HepG2 (cell line): ENCODE measurements around the gene AP1M2. TPM values are rescaled to one million over a fixed set of nuclear protein-coding genes. Genes with fewer than 3 reads are reported as not detected.
A peak's percentile ranks its signal among the peaks of the same experiment; 100 is the strongest.

Experiments
- ATAC-seq: fragments of 200-7000 bp; cut with Tn5 transposase; 3 replicates; pipeline ENCODE4 v1.9.1; 2020; ENCODE audit warnings: mild to moderate bottlenecking, moderate library complexity
- BruUV-seq: library from RNA; stranded (reverse); fragments of 400-500 nt; replicated peaks from 2 replicates; lab custom pipeline; 2021; lab: Mats Ljungman, UMichigan
- CTCF ChIA-PET: fragments of 300-600 bp; formaldehyde crosslinking; extraction: SDS; loops from one replicate; lab custom pipeline; 2021; ENCODE audit warnings: low total read pairs, inconsistent platforms, low intra/inter-chr PET ratio; lab: Yijun Ruan, JAX
- POLR2A ChIA-PET: fragments of 350-600 bp; sonication (Branson Sonifier 250); formaldehyde crosslinking; loops from one replicate; lab custom pipeline; 2020; ENCODE audit warnings: antibody characterized with exemption, inconsistent platforms; lab: Yijun Ruan, JAX
- DNase-seq: peaks from one replicate; pipeline ENCODE4 v3.0.0-alpha.2; 2015; ENCODE audit warnings: low spot score
- FAIRE-seq: peaks from 3 replicates; lab custom pipeline; 2011; peaks lifted over from hg19 to GRCh38; lab: Jason Lieb, UNC
- H2AFZ ChIP-seq: one replicate; pipeline ENCODE4 v1.6.1; 2011; ENCODE audit warnings: low read length, inconsistent platforms
- H3K27ac ChIP-seq: fragments of 300-600 bp; 3 replicates; pipeline ENCODE4 v1.8.0; 2011; ENCODE audit warnings: mixed run types, mild to moderate bottlenecking, mixed read lengths, low read length, inconsistent platforms; ENCODE audit not compliant: insufficient read depth; ENCODE audit errors: extremely low read length
- H3K27me3 ChIP-seq, 2 experiments: fragments of 200-600 bp in 1 of 2; 2 replicates in 1 of 2; 3 replicates in 1 of 2; pipeline versions ENCODE4 v1.6.0 to v1.8.0; 2011; ENCODE audit warnings: low read length in 2 of 2, mild to moderate bottlenecking in 2 of 2, moderate library complexity in 2 of 2, inconsistent platforms in 1 of 2; ENCODE audit not compliant: insufficient read depth in 2 of 2, control insufficient read depth in 1 of 2
- H3K36me3 ChIP-seq, 2 experiments: fragments of 200-600 bp in 1 of 2; replicated peaks in 1 of 2; 2 replicates in 1 of 2; 3 replicates in 1 of 2; pipeline versions ENCODE4 v1.5.1 to v1.8.0; 2011; ENCODE audit warnings: low read length in 2 of 2, inconsistent platforms in 1 of 2; ENCODE audit not compliant: insufficient read depth in 2 of 2, control insufficient read depth in 1 of 2
- H3K4me1 ChIP-seq: 2 replicates; pipeline ENCODE4 v1.5.1; 2012; ENCODE audit warnings: low read length, inconsistent platforms; ENCODE audit not compliant: insufficient read depth
- H3K4me2 ChIP-seq: 2 replicates; pipeline ENCODE4 v1.6.0; 2011; ENCODE audit warnings: low read depth, low read length, inconsistent platforms
- H3K4me3 ChIP-seq, 3 experiments: fragments of 200-600 bp in 1 of 3; sonication (generic), shearing (Covaris generic) in 1 of 3; replicated peaks in 1 of 3; 2 replicates each; pipeline ENCODE4 v1.5.1; 2011 to 2016; ENCODE audit warnings: low read length in 3 of 3, inconsistent platforms in 2 of 3, low read depth in 2 of 3, mild to moderate bottlenecking in 2 of 3, control low read depth in 1 of 3, mixed read lengths in 1 of 3; ENCODE audit not compliant: insufficient read depth in 1 of 3
- H3K79me2 ChIP-seq: one replicate; pipeline ENCODE4 v1.6.1; 2011; ENCODE audit warnings: low read length, inconsistent platforms; ENCODE audit not compliant: insufficient read depth
- H3K9ac ChIP-seq: 2 replicates; pipeline ENCODE4 v1.6.0; 2011; ENCODE audit warnings: mild to moderate bottlenecking, low read depth, low read length, inconsistent platforms; ENCODE audit not compliant: insufficient read depth
- H3K9me3 ChIP-seq: 2 replicates; pipeline ENCODE4 v1.5.1; 2012; ENCODE audit warnings: mild to moderate bottlenecking, low read length
- H4K20me1 ChIP-seq: 2 replicates; pipeline ENCODE4 v1.6.0; 2011; ENCODE audit warnings: inconsistent platforms, mild to moderate bottlenecking, low read length, moderate library complexity; ENCODE audit not compliant: insufficient read depth
- ARID4A ChIP-seq: sonication (generic); formaldehyde crosslinking; IDR thresholded peaks from 2 replicates; pipeline ENCODE4 v1.5.0; 2020; ENCODE audit warnings: mild to moderate bottlenecking, missing genetic modification reagents, borderline replicate concordance
- HMG20B ChIP-seq: conservative IDR thresholded peaks from 2 replicates; pipeline ENCODE4 v1.6.1; 2016; ENCODE audit warnings: missing genetic modification reagents, missing compliant biosample characterization
- ISL2 ChIP-seq: sonication (generic); formaldehyde crosslinking; IDR thresholded peaks from 2 replicates; pipeline ENCODE4 v1.5.0; 2020; ENCODE audit warnings: missing genetic modification reagents
- ZNF768 ChIP-seq: sonication (generic); formaldehyde crosslinking; IDR thresholded peaks from 2 replicates; pipeline ENCODE4 v1.4.0; 2020; ENCODE audit warnings: missing genetic modification reagents
- ZNF850 ChIP-seq: sonication (generic); formaldehyde crosslinking; conservative IDR thresholded peaks from 2 replicates; pipeline ENCODE4 v1.9.0; 2021; ENCODE audit warnings: mild to moderate bottlenecking, missing genetic modification reagents
- WGBS: methylation state at CpG from one replicate; pipeline ENCODE4 v1.1.6; 2017; ENCODE audit warnings: low lambda C conversion rate; 5-methylcytosine and 5-hydroxymethylcytosine counted together
- in situ Hi-C: cut with HindIII; loops from 2 replicates; pipeline ENCODE4 v1.10.0; 2017; ENCODE audit warnings: low pct_unique_long_range_greater_than_20kb; ENCODE audit not compliant: extremely low pct_ligation_motif_present
- intact Hi-C: fragments of 100-400 bp; cut with micrococcal nuclease; formaldehyde crosslinking; loops from one replicate; pipeline ENCODE4 v1.10.0; 2022; ENCODE audit not compliant: unreplicated experiment
- polyA plus RNA-seq, 8 experiments: library from polyadenylated mRNA; depleted of rRNA in 3 of 8; stranded (reverse) in 7 of 8; unstranded in 1 of 8; fragments of >200 nt; fragmentation: Illumina TruSeq in 4 of 8; extraction: Trizol in 4 of 8; gene quantifications; 2 replicates each; pipeline versions ENCODE4 v1.2.1 to v1.2.3, GENCODE V29; 2011 to 2016; ENCODE audit warnings: low read depth in 4 of 8, missing spikeins in 1 of 8, mixed read lengths in 1 of 8; ENCODE audit not compliant: insufficient read depth in 1 of 8
- total RNA-seq, 5 experiments: library from RNA; depleted of rRNA; stranded (reverse); fragments of >200 nt; fragmentation: Illumina TruSeq; extraction: Trizol; gene quantifications; 2 replicates each; pipeline ENCODE4 v1.2.3, GENCODE V29; 2016; ENCODE audit warnings: low read depth in 1 of 5

Gene AP1M2
- total and polyA plus RNA-seq, 2 of the 13 experiments (the other 11 are each of a cell fraction or from before 2014, with no cell fraction given), result 6.3 to 76.8 TPM

GRCh38 chr19:10603084-10603872, 16.2 kb upstream of the AP1M2 start:
- peak overlapping the region; percentile 84 for H3K4me2 ChIP-seq
- no peaks in the 10 kb centered on the region for H3K9me3 ChIP-seq
- TF ChIP-seq ISL2 (CRISPR knock-in tag) (no peak), HMG20B (CRISPR knock-in tag) (no peak), ARID4A (CRISPR knock-in tag) (0 out of 2 replicates have a peak, but pooled peaks have one; percentile 20), ZNF768 (CRISPR knock-in tag) (peak; percentile 94), ZNF850 (CRISPR knock-in tag) (0 out of 2 replicates have a peak, but pooled peaks have one; percentile 17)
- H3K36me3 ChIP-seq, result no peaks in the 10 kb centered on the region
- intact Hi-C loops, result no loop called here
- no peak overlapping the region for H2AFZ ChIP-seq
- peaks cover 28% of the 10 kb centered on the region for H3K4me1 ChIP-seq
- no peak for FAIRE-seq
- peak overlapping the region; percentile 75 to 95 (median 92) for H3K4me3 ChIP-seq
- in situ Hi-C loops, result no loop called here
- POLR2A ChIA-PET, result interaction anchor here (1.1 to 1.5 kb wide), 2 partner anchors 44 to 233 kb away, joined by 3 read pairs; partner anchors contain the start of gene TMED1
- no peak overlapping the region for H3K27ac ChIP-seq
- no peaks in the 10 kb centered on the region for H3K79me2 ChIP-seq
- H3K9ac ChIP-seq, result peak overlapping the region; percentile 73; the same call in 1 of the 2 replicates
- DNase-seq, result no peak
- peak; percentile 10; the same call in 1 of the 3 replicates for ATAC-seq
- H4K20me1 ChIP-seq, result no peaks in the 10 kb centered on the region
- H3K27me3 ChIP-seq, result peaks cover 2 to 17% of the 10 kb centered on the region in 2 experiments; a peak in 3 of 5 replicates
- TSS peak; percentile 71 for BruUV-seq
- CTCF ChIA-PET, result interaction anchor here (1.2 kb wide), 1 partner anchor 22 kb away, joined by 3 read pairs; no protein-coding TSS in a partner anchor
- WGBS, result 53% methylated on average over 15 of the region's 19 CpGs
